IMR-90 (cell line): Measurements from ENCODE around the gene KMT2C. TPM values are rescaled to one million over a fixed set of nuclear protein-coding genes. Genes with fewer than 3 reads are reported as not detected.

ENCODE experiments used
- ATAC-seq: fragments of 200-7000 bp; cut with Tn5 transposase; 2 replicates; pipeline ENCODE4 v1.9.1; 2020; ENCODE audit warnings: low read depth, mild to moderate bottlenecking, moderate library complexity
- BruUV-seq: library from RNA; stranded (reverse); fragments of 400-500 nt; replicated peaks from 2 replicates; lab custom pipeline; 2021; lab: Mats Ljungman, UMichigan
- CTCF ChIA-PET: fragments of 300-600 bp; formaldehyde crosslinking; extraction: SDS; loops from one replicate; lab custom pipeline; 2021; ENCODE audit warnings: antibody characterized with exemption; lab: Yijun Ruan, JAX
- POLR2A ChIA-PET: fragments of 300-600 bp; sonication (Branson Sonifier 250); formaldehyde crosslinking; loops from one replicate; lab custom pipeline; 2022; ENCODE audit warnings: antibody characterized with exemption; ENCODE audit not compliant: unreplicated experiment; lab: Charles Lee
- DNase-seq: peaks from one replicate; pipeline ENCODE4 v3.0.0; 2013
- H2AFZ ChIP-seq: replicated peaks from 2 replicates; pipeline ENCODE3; 2013; ENCODE audit warnings: low read length, mild to moderate bottlenecking; ENCODE audit not compliant: poor library complexity
- H2AK5ac ChIP-seq: 2 replicates; pipeline ENCODE4 v1.6.1; 2013; ENCODE audit warnings: low read depth, low read length, inconsistent platforms
- H2AK9ac ChIP-seq: replicated peaks from 2 replicates; pipeline ENCODE3; 2013; ENCODE audit warnings: mild to moderate bottlenecking, low read depth, low read length, moderate library complexity; ENCODE audit not compliant: poor library complexity
- H2BK120ac ChIP-seq: 2 replicates; pipeline ENCODE4 v1.6.1; 2013; ENCODE audit warnings: low read depth, low read length, inconsistent platforms
- H2BK15ac ChIP-seq: 3 replicates; pipeline ENCODE4 v1.6.1; 2013; ENCODE audit warnings: low read depth, low read length, inconsistent platforms
- H2BK20ac ChIP-seq: 2 replicates; pipeline ENCODE4 v1.6.1; 2013; ENCODE audit warnings: low read depth, mild to moderate bottlenecking, inconsistent platforms, low read length, moderate library complexity
- H2BK5ac ChIP-seq: 2 replicates; pipeline ENCODE4 v1.6.1; 2013; ENCODE audit warnings: mild to moderate bottlenecking, low read depth, low read length, inconsistent platforms; ENCODE audit not compliant: poor library complexity, severe bottlenecking
- H3K14ac ChIP-seq: replicated peaks from 2 replicates; pipeline ENCODE4 v1.6.1; 2013; ENCODE audit warnings: low read depth, low read length, inconsistent platforms
- H3K18ac ChIP-seq: 2 replicates; pipeline ENCODE4 v1.6.1; 2013; ENCODE audit warnings: low read depth, low read length, control low read depth
- H3K23ac ChIP-seq: 2 replicates; pipeline ENCODE4 v1.6.1; 2013; ENCODE audit warnings: low read depth, low read length, inconsistent platforms
- H3K27ac ChIP-seq: 2 replicates; pipeline ENCODE4 v1.5.1; 2013; ENCODE audit warnings: mild to moderate bottlenecking, control low read depth, low read length; ENCODE audit not compliant: insufficient read depth
- H3K27me3 ChIP-seq: 2 replicates; pipeline ENCODE4 v1.6.1; 2013; ENCODE audit warnings: low read length; ENCODE audit not compliant: control insufficient read depth, insufficient read depth
- H3K36me3 ChIP-seq: 2 replicates; pipeline ENCODE4 v1.6.1; 2013; ENCODE audit warnings: low read length, mixed read lengths; ENCODE audit not compliant: control insufficient read depth, insufficient read depth
- H3K4ac ChIP-seq: 2 replicates; pipeline ENCODE4 v1.6.1; 2013; ENCODE audit warnings: low read depth, low read length, inconsistent platforms
- H3K4me1 ChIP-seq: 2 replicates; pipeline ENCODE4 v1.6.1; 2013; ENCODE audit warnings: low read length, mixed read lengths; ENCODE audit not compliant: control insufficient read depth, insufficient read depth
- H3K4me2 ChIP-seq: 2 replicates; pipeline ENCODE4 v1.6.1; 2013; ENCODE audit warnings: low read depth, mild to moderate bottlenecking, control low read depth, low read length, moderate library complexity
- H3K4me3 ChIP-seq: 2 replicates; pipeline ENCODE4 v1.5.1; 2013; ENCODE audit warnings: low read depth, mild to moderate bottlenecking, control low read depth, low read length, moderate library complexity; ENCODE audit not compliant: insufficient read depth
- H3K56ac ChIP-seq: 2 replicates; pipeline ENCODE4 v1.6.1; 2013; ENCODE audit warnings: low read length, inconsistent platforms; ENCODE audit not compliant: insufficient read depth; ENCODE audit errors: extremely low read depth
- H3K79me1 ChIP-seq, 2 experiments: 2 replicates each; pipeline ENCODE4 v1.6.1; 2013; ENCODE audit warnings: low read length in 2 of 2, inconsistent platforms in 1 of 2, low read depth in 1 of 2
- H3K9ac ChIP-seq: 2 replicates; pipeline ENCODE4 v1.6.1; 2013; ENCODE audit warnings: low read depth, low read length, control low read depth
- H3K9me1 ChIP-seq: 2 replicates; pipeline ENCODE4 v1.6.1; 2013; ENCODE audit warnings: low read length, inconsistent platforms; ENCODE audit not compliant: insufficient read depth
- H3K9me3 ChIP-seq: 2 replicates; pipeline ENCODE4 v1.6.1; 2013; ENCODE audit warnings: low read length; ENCODE audit not compliant: control insufficient read depth, insufficient read depth
- H4K20me1 ChIP-seq: 2 replicates; pipeline ENCODE4 v1.6.1; 2013; ENCODE audit warnings: low read length, inconsistent platforms; ENCODE audit not compliant: insufficient read depth
- H4K5ac ChIP-seq: 2 replicates; pipeline ENCODE4 v1.6.1; 2013; ENCODE audit warnings: mild to moderate bottlenecking, low read depth, low read length, control low read depth
- H4K8ac ChIP-seq, 2 experiments: 2 replicates each; pipeline ENCODE4 v1.6.1; 2013; ENCODE audit warnings: low read depth in 2 of 2, low read length in 2 of 2, control low read depth in 1 of 2, inconsistent platforms in 1 of 2
- H4K91ac ChIP-seq: 2 replicates; pipeline ENCODE4 v1.6.1; 2013; ENCODE audit warnings: low read depth, low read length, inconsistent platforms; ENCODE audit not compliant: insufficient read depth
- MAFK ChIP-seq: IDR thresholded peaks from 2 replicates; pipeline ENCODE4 v1.6.1; 2012; ENCODE audit warnings: low read depth, low read length, improper control_type of control experiment
- SMC3 ChIP-seq: fragments of 150-350 bp; IDR thresholded peaks from 2 replicates; pipeline ENCODE4 v1.6.1; 2016; ENCODE audit warnings: low read depth, mild to moderate bottlenecking, antibody characterized with exemption, low read length, moderate library complexity
- WGBS, 2 experiments: methylation state at CpG; one replicate each; pipeline versions ENCODE4 v1.1.5 to v1.1.7; 2013; ENCODE audit warnings: missing lambda C conversion rate in 2 of 2; ENCODE audit not compliant: insufficient read length in 1 of 2; ENCODE audit errors: extremely low coverage in 2 of 2; 5-methylcytosine and 5-hydroxymethylcytosine counted together
- dilution Hi-C: fragments of 300-500 bp; cut with HindIII; formaldehyde crosslinking; loops from one replicate; pipeline ENCODE4 v1.14.3; 2018; ENCODE audit warnings: low sequenced_read_pairs; ENCODE audit not compliant: unreplicated experiment
- in situ Hi-C: fragments of 300-500 bp; cut with MboI; formaldehyde crosslinking; loops from 3 replicates; pipeline ENCODE4 v1.14.3; 2019; ENCODE audit warnings: low sequenced_read_pairs, inconsistent platforms, mixed read lengths
- intact Hi-C: fragments of 100-400 bp; cut with micrococcal nuclease; formaldehyde crosslinking; loops from 2 replicates; pipeline ENCODE4 v1.10.0; 2022
- polyA plus RNA-seq, 3 experiments: library from polyadenylated mRNA; depleted of rRNA; stranded (reverse); fragments of >200 nt; gene quantifications; 2 replicates each; pipeline ENCODE4 v1.2.3, GENCODE V29; 2012; ENCODE audit warnings: low replicate concordance in 1 of 3
- total RNA-seq: library from RNA; depleted of rRNA; stranded (reverse); fragments of >200 nt; gene quantifications from 2 replicates; pipeline ENCODE4 v1.2.3, GENCODE V29; 2012

KMT2C gene
- total and polyA plus RNA-seq, 2 of the 4 experiments (the other 2 are of a cell fraction), result 8.0 to 23.3 TPM

GRCh38 chr7:152369518-152369917, 66.3 kb downstream of the KMT2C start:
- ChIA-PET POLR2A (no interaction called here), CTCF (no interaction called here)
- no peak overlapping the region for H3K4me3 ChIP-seq
- H3K27me3 ChIP-seq, result no peaks in the 10 kb centered on the region
- H3K18ac ChIP-seq, result no peak overlapping the region
- in situ Hi-C loops, result no loop called here
- H3K23ac ChIP-seq, result peak overlapping the region; percentile 57; the same call in 1 of the 2 replicates
- H2BK120ac ChIP-seq, result no peak overlapping the region
- H3K9ac ChIP-seq, result no peak overlapping the region
- peaks cover 3% of the 10 kb centered on the region for H3K9me1 ChIP-seq
- dilution Hi-C loops, result no loop called here
- peaks cover 75% of the 10 kb centered on the region for H4K20me1 ChIP-seq
- no peak overlapping the region for H3K27ac ChIP-seq
- ATAC-seq (no peak), DNase-seq (no peak)
- H2AFZ ChIP-seq, result no peak overlapping the region
- TF ChIP-seq MAFK (no peak), SMC3 (no peak)
- no peak overlapping the region for H4K8ac ChIP-seq
- no peaks in the 10 kb centered on the region for H3K36me3 ChIP-seq
- H3K4me1 ChIP-seq, result peaks cover 7% of the 10 kb centered on the region
- H2BK5ac ChIP-seq, result no peak overlapping the region
- H2BK20ac ChIP-seq, result no peak overlapping the region
- no peak overlapping the region for H3K56ac ChIP-seq
- no peak overlapping the region for H3K4me2 ChIP-seq
- H2BK15ac ChIP-seq, result no peak overlapping the region
- no peak overlapping the region for H2AK5ac ChIP-seq
- WGBS, 2 experiments, result no CpG with 5 or more reads among the region's 3 CpGs
- no peak overlapping the region for H3K4ac ChIP-seq
- no peak overlapping the region for H2AK9ac ChIP-seq
- peaks cover 19 to 52% of the 10 kb centered on the region in 2 experiments for H3K79me1 ChIP-seq
- intact Hi-C loops, result no loop called here
- no TSS peak for BruUV-seq
- H4K5ac ChIP-seq, result no peak overlapping the region
- H4K91ac ChIP-seq, result no peak overlapping the region
- no peaks in the 10 kb centered on the region for H3K9me3 ChIP-seq
- H3K14ac ChIP-seq, result no peak overlapping the region
